ENCODE results near the gene MADD.

Gene MADD

DNA sequence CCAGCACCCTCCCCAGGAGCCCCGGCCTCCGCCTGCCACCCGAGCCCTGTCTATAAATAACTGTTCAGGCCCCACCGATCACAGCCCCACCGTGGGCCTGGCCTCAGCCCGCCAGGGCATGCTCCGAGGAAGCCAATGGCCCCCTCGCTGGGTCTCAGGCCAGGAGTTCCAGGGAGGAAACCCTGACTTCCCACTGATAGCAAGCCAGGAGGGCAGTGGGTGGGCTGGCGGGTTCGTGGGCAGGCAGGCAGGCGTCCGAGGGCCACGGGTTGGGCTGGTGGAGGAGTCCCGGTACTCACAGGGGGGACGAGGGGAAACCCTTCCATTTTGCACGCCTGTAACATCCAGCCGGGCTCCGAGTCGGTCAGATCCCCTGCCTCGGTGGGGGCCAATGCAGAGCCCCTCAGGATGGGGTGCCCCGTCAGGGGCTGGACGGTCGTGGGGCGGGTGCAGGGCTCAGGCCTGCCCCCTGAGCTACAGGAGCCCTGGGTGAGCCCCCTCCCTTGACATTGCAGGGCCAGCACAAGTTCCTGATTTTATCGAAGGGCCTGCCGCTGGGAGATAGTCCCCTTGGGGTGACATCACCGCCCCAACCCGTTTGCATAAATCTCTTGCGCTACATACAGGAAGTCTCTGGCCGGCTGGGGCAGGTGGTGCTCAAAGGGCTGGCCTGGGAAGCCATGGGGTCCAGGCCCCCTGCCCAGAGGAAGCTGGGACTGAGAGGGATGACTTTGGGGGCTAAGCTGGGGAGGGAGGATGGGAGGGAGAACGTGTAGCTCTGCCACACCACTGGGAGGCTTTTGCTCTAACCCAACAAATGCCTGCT lies 108.3 kb downstream of the MADD start, which contains the start of gene SPI1:
TSS of gene SPI1 (minus strand) at position 538 of the 826 bp plus-strand sequence. CDS start at position 344, 194 bp downstream.
- Histone ChIP-seq H2AFZ (ENCODE audit: insufficient read depth, low read length, poor library complexity) (no peak within 1 kb of the TSS), H4K91ac (ENCODE audit: low read depth, low read length) (no peak within 1 kb of the TSS), H3K18ac (ENCODE audit: low read length) (no peak within 1 kb of the TSS), H3K79me1 (ENCODE audit: low read length) (no peaks in the 10 kb centered on the region), H3K27me3 (ENCODE audit: insufficient read depth, low read length) (no peaks in the 10 kb centered on the region), H3K9me3 (ENCODE audit: insufficient read depth, low read depth, low read length) (no peaks in the 10 kb centered on the region), H3K9ac (ENCODE audit: low read length) (no peak within 1 kb of the TSS), H3K4me2 (ENCODE audit: low read length) (no peak within 1 kb of the TSS), H3K23ac (ENCODE audit: low read length) (no peak within 1 kb of the TSS), H3K4ac (ENCODE audit: low read depth, low read length) (no peak within 1 kb of the TSS), H3K4me3 (ENCODE audit: low read depth, low read length) (no peak within 1 kb of the TSS), H3K79me2 (ENCODE audit: control insufficient read depth, insufficient read depth, low read length, poor library complexity) (no peaks in the 10 kb centered on the region), H2BK12ac (ENCODE audit: low read length) (no peak within 1 kb of the TSS), H4K12ac (ENCODE audit: low read depth, low read length) (no peak within 1 kb of the TSS), H3K14ac (ENCODE audit: low read length) (no peak within 1 kb of the TSS), H3K27ac (ENCODE audit: low read depth, low read length) (no peak within 1 kb of the TSS), H2BK120ac (ENCODE audit: insufficient read depth, low read length, poor library complexity) (no peak within 1 kb of the TSS), H3K36me3 (ENCODE audit: control insufficient read depth in 1 of 2, insufficient read depth in 2 of 2, low read length in 2 of 2) (no peaks in the 10 kb centered on the region), H2BK5ac (ENCODE audit: low read depth, low read length, poor library complexity) (no peak within 1 kb of the TSS), H4K8ac (ENCODE audit: low read depth, low read length) (no peak within 1 kb of the TSS), H2AK5ac (ENCODE audit: low read length) (no peak within 1 kb of the TSS), H3K4me1 (ENCODE audit: control insufficient read depth in 1 of 2, insufficient read depth in 2 of 2, low read length in 2 of 2) (peaks cover 5% of the 10 kb centered on the region in 2 experiments)
- WGBS (ENCODE audit: extremely low coverage, insufficient coverage, insufficient read length): no CpG with 5 or more reads among the region's 31 CpGs
- peak in 1 of 2 donors; percentile 40 for DNase-seq

DNA sequence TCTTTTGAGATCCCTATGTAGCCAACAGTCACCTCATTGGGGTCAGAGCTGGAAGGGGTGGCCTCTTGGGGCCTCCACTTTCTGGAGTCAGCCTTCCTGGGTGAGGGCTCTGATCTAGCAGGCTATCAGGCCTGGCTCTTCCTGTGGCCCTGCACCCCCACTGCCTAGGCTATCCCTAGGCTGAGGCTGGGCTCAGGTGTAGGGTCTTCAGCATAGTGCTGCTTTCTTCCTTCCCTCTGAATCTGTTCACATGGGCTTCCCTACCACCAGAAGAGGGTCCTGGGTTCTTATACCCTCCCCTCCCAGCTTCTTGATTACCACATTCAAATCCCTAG lies 108.9 kb downstream of the MADD start:
- Histone ChIP-seq H3K36me3 (ENCODE audit: control insufficient read depth in 1 of 2, insufficient read depth in 2 of 2, low read length in 2 of 2) (no peaks in the 10 kb centered on the region), H3K4ac (ENCODE audit: low read depth, low read length) (no peak overlapping the region), H4K12ac (ENCODE audit: low read depth, low read length) (no peak overlapping the region), H2BK12ac (ENCODE audit: low read length) (no peak overlapping the region), H3K4me1 (ENCODE audit: control insufficient read depth in 1 of 2, insufficient read depth in 2 of 2, low read length in 2 of 2) (peaks cover 5% of the 10 kb centered on the region in 2 experiments), H3K18ac (ENCODE audit: low read length) (no peak overlapping the region), H2BK120ac (ENCODE audit: insufficient read depth, low read length, poor library complexity) (no peak overlapping the region), H4K8ac (ENCODE audit: low read depth, low read length) (no peak overlapping the region), H3K27me3 (ENCODE audit: insufficient read depth, low read length) (no peaks in the 10 kb centered on the region), H3K4me2 (ENCODE audit: low read length) (no peak overlapping the region), H2BK5ac (ENCODE audit: low read depth, low read length, poor library complexity) (no peak overlapping the region), H2AK5ac (ENCODE audit: low read length) (no peak overlapping the region), H3K9ac (ENCODE audit: low read length) (no peak overlapping the region), H3K79me1 (ENCODE audit: low read length) (no peaks in the 10 kb centered on the region), H4K91ac (ENCODE audit: low read depth, low read length) (no peak overlapping the region), H3K14ac (ENCODE audit: low read length) (no peak overlapping the region), H3K27ac (ENCODE audit: low read depth, low read length) (no peak overlapping the region), H3K9me3 (ENCODE audit: insufficient read depth, low read depth, low read length) (no peaks in the 10 kb centered on the region), H3K79me2 (ENCODE audit: control insufficient read depth, insufficient read depth, low read length, poor library complexity) (no peaks in the 10 kb centered on the region), H3K23ac (ENCODE audit: low read length) (no peak overlapping the region), H3K4me3 (ENCODE audit: low read depth, low read length) (no peak overlapping the region), H2AFZ (ENCODE audit: insufficient read depth, low read length, poor library complexity) (no peak overlapping the region)
- DNase-seq: no peak

DNA sequence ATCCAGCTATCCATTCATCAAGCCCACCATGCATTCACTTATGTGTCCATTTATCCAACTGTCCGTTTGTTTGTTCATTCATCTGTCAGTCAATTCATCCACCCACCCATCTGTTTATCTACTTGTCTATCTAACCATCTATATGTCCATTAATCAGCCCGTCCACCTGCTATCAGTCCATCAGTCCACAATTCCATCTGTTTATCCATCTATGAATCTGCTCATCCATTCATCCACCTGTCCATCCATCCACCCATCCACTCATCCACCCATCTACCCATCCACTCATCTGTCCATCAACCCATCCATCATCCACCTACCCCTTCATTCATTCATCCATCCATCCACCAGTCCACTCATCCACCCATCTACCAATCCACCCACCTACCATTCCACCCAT lies 109.4 kb downstream of the MADD start:
- Histone ChIP-seq H2AK5ac (ENCODE audit: low read length) (no peak overlapping the region), H4K91ac (ENCODE audit: low read depth, low read length) (no peak overlapping the region), H3K14ac (ENCODE audit: low read length) (no peak overlapping the region), H2BK120ac (ENCODE audit: insufficient read depth, low read length, poor library complexity) (no peak overlapping the region), H3K27ac (ENCODE audit: low read depth, low read length) (no peak overlapping the region), H3K9ac (ENCODE audit: low read length) (no peak overlapping the region), H3K18ac (ENCODE audit: low read length) (no peak overlapping the region), H3K79me2 (ENCODE audit: control insufficient read depth, insufficient read depth, low read length, poor library complexity) (no peaks in the 10 kb centered on the region), H4K8ac (ENCODE audit: low read depth, low read length) (no peak overlapping the region), H3K4ac (ENCODE audit: low read depth, low read length) (no peak overlapping the region), H3K4me2 (ENCODE audit: low read length) (no peak overlapping the region), H2BK5ac (ENCODE audit: low read depth, low read length, poor library complexity) (no peak overlapping the region), H2BK12ac (ENCODE audit: low read length) (no peak overlapping the region), H4K12ac (ENCODE audit: low read depth, low read length) (no peak overlapping the region), H3K27me3 (ENCODE audit: insufficient read depth, low read length) (no peaks in the 10 kb centered on the region), H3K23ac (ENCODE audit: low read length) (no peak overlapping the region), H3K4me1 (ENCODE audit: control insufficient read depth in 1 of 2, insufficient read depth in 2 of 2, low read length in 2 of 2) (peaks cover 4% of the 10 kb centered on the region in 2 experiments), H2AFZ (ENCODE audit: insufficient read depth, low read length, poor library complexity) (no peak overlapping the region), H3K79me1 (ENCODE audit: low read length) (no peaks in the 10 kb centered on the region), H3K4me3 (ENCODE audit: low read depth, low read length) (no peak overlapping the region), H3K36me3 (ENCODE audit: control insufficient read depth in 1 of 2, insufficient read depth in 2 of 2, low read length in 2 of 2) (no peaks in the 10 kb centered on the region), H3K9me3 (ENCODE audit: insufficient read depth, low read depth, low read length) (no peaks in the 10 kb centered on the region)
- WGBS (ENCODE audit: extremely low coverage, insufficient coverage, insufficient read length): no CpG with 5 or more reads among the region's 2 CpGs
- DNase-seq: no peak

All from trophoblast cell (in vitro differentiated cells and primary cell).